IPS-NIHi11 (cell line): ENCODE results near the gene FRMD5.
"Not testable (repeated sequence)": the region's sequence is repeated elsewhere in the genome, so short reads cannot be mapped to it uniquely, and the experiment has no call there.

Experiments used
- DNase-seq: peaks from one replicate; pipeline ENCODE4 v3.0.0; 2012; ENCODE audit warnings: mixed read lengths, low spot score

Gene FRMD5

DNA sequence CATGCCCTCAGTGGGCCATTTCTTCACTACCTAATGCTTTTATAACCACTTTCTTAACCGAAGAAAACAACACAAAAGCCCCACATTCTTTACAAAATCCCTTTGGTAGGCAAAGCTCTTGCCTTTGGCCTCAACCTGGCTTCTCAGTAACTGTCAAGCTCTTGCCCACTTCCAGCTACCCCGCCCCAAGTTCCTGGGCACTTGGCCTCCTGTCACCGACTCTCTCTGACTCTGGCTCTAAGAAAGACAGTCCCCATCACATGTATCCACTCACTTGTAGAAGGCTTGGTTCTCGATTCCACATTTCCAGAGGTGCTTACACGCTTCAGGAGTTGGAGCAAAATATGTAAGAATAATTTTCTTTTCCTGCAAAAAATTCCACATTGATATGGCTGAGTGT lies 307.2 kb downstream of the FRMD5 start:
- no peak for DNase-seq

GRCh38 chr15:43886558-43886957 lies 308.5 kb downstream of the FRMD5 start:
- DNase-seq, result no peak

DNA sequence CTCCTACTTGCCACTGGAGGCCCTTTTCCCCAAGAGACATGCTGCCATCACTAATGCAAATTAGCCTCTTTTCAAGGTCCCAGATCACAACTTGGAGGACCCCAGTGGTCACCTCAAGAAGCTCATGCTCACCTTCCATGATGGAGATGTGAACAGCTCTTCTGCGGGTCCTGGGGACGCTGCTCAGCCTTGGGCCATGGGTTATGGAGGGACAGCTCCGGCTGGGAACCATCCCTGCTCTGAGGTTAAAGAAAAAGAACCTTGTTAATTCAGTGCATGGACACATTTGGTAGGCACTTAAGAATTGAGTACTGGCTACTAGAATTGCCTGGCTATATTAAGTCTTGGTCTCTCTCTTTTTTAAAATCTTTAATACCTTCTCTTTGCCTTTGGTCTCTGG lies 311.5 kb downstream of the FRMD5 start:
- DNase-seq, result no peak

DNA sequence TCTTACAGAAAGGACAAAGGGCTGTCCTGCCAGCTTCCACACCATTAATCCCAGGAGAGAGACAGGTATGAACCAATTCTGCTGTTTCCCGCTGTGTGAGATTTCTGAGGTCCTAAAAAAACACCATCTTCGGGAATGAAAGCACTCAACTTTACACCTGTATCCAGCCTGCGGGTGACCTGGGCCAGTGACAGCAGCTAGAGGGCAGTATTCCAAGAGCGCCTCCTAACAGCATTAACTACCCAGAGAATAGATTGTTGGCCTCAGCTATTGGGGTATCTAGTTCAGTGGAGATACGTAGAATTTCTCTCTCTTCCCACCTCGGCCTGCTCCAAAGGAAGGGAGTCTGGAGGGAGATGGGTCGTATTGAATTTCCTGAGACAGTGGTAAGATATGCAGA lies 313.1 kb downstream of the FRMD5 start:
- peak; percentile 73 for DNase-seq

DNA sequence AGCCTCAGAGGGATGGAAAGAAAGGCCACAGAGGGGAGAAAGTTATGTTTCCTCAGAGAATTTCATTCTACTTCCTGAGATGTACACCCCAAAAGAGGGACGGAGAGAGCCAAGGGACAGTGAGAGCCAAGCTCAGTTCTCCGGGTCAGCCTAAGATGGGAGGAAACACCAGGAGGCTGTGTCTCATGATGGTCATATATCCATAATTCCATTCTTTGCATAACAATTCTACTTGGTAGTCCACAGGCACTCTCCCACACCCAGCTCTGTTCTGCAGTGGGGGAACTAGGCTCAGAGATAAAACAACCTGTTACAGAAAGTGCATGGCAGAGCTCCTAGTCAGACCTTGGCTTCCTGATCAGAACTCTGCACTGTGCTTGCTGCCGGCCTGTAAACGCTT lies 313.8 kb downstream of the FRMD5 start:
- DNase-seq, result no peak

GRCh38 chr15:43880406-43881194 lies 314.5 kb downstream of the FRMD5 start:
- DNase-seq, result no peak

DNA sequence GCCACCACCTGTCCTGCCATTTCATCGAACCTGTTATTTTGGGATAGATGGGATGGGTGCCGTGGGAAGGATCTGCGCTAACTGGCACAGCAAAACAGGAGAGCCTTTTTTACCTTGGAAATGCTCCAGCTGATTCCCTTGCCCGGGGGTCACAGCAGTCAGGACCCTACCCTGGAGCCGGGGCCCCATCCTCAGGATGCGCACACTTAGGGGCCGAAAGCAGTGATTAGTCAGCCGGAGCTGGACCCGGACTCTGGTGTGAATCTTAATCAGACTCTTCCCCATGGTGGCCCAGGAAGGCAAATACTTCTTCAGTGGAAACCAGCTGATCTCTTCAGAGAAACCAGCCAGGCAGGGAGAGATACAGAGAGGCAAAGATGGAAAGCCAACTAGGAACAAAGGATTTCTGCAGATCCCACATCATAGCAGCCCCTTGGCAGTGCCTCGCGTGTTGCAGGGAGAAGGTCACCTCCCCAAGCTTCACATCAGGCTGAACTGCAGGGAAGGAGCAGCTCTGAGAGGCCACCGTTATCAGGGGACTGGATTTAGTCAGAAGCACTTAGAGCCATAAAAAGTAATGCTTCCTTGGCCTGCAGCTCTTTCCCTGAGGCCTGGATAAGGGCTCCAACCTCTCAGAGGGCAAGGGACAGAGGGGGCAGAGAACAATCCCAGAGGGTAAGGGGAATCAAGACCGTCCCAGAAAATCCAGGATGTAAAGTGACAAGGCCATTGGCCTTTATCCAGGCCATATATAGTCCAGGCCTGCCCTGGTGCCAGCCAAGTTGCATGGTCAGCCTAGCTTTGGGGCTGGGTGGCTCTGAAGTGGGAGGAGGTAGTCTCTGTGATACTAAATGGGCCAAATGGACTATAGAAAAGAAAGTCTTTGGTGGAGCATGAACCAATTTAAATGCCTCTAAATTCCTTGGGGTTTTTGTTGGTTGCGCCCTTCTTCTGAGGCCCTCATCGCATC lies 315.4 kb downstream of the FRMD5 start:
- DNase-seq, result no peak

GRCh38 chr15:43878446-43878845 lies 316.6 kb downstream of the FRMD5 start:
- DNase-seq, result no peak

- no peak for DNase-seq
These were observed 317.7 kb downstream of the FRMD5 start for GRCh38 chr15:43877371-43877770.

DNA sequence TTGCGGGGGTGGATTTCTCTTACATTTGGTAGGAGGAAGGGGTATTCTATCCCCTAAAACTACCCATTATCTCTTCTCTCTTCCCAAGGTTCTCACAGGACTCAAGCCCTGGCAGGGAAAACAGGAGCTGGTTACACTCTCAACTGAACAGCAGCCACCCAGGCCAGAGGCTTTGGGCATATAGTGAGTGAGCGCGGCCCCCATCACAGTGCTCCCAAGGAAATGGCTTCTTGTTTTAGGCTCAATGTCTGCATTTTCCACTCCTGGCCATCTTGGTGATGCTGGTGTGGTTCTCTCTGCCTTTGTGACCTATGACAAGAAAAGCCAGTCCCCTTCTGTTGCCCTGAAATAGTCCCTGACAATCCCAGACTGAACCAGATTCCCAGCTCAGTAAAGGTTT lies 318.2 kb downstream of the FRMD5 start:
- DNase-seq, result no peak

GRCh38 chr15:43873651-43874050 lies 321.4 kb downstream of the FRMD5 start:
- DNase-seq, result no peak

- peak; percentile 79 for DNase-seq
These were observed 322.6 kb downstream of the FRMD5 start for GRCh38 chr15:43872416-43873020.

GRCh38 chr15:43871835-43872234 lies 323.2 kb downstream of the FRMD5 start:
- no peak for DNase-seq

- DNase-seq, result no peak
These were observed 326.7 kb downstream of the FRMD5 start for GRCh38 chr15:43868406-43868805.

DNA sequence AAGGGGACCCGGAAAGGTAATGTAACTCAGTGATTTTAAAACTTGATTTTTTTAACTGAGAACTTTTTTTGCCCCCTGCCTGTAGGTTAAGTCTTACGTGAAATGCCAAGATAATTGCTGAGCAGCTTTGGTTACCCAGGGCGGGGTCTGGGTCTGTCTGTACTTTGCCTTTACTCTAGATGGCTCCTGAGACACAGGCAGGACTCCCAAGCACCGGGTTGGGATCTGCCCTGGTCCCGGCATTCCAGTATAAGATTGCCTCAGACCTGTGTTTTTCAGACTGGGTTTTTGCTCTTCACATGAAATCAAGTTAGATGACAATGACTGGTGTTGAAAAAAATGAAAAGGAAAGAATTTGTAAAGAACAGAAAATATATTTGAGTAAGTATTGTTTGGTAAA lies 328.0 kb downstream of the FRMD5 start:
- no peak for DNase-seq

- DNase-seq, result not testable (repeated sequence)
These were observed 328.4 kb downstream of the FRMD5 start for GRCh38 chr15:43866636-43867035.

DNA sequence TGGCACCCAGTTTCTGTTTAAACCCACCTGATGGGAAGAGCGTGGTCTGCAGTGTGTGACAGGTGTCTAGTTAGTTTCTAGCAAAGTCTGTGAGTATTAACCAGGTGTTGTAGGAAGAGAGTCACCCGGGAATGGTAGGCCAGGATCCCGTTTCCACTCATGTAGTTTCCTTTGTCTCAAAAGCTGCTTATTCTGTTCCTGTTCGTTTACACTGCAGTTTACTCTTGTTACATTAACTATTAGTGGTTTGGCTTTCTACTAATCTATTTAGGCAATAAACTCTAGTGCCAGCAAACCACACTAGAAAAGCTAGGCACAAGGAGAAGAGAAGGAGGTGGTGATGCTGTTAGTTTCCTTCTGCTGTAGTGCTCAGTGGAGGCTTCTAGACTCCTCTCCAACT lies 335.5 kb downstream of the FRMD5 start:
- no peak for DNase-seq

DNA sequence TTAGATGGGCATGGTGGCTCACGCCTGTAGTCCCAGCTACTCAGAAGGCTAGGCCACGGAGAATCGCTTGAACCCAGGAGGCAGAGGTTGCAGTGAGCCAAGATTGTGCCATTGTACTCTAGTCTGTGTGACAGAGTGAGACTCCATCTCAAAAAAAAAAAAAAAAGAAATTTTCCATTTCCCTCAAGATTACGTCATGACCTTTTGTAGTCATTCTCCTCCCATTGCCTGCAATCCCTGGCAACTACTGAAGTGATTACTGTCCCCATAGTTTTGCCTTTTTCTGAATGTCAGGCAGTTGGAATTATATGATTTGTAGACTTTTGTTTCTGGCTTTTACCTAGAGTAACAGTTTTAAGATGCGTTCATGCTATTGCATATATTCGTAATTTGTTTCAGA lies 340.3 kb downstream of the FRMD5 start:
- DNase-seq, result no peak

DNA sequence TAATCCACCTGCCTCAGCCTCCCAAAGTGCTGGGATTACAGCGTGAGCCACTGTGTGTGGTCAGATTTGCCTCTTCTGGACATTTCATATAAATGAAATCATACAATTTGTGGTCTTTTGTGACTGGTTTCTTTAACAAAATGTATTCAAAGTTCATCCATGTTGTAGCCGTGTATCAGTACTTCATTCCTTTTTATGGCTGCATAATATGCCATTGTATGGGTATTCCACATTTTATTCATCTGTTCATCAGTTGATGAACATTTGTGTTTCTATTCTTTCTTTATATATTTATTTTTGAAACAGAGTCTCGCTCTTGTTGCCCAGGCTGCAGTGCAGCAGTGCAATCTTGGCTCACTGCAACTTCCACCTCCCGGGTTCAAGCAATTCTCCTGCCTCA lies 342.5 kb downstream of the FRMD5 start:
- DNase-seq, result no peak

DNA sequence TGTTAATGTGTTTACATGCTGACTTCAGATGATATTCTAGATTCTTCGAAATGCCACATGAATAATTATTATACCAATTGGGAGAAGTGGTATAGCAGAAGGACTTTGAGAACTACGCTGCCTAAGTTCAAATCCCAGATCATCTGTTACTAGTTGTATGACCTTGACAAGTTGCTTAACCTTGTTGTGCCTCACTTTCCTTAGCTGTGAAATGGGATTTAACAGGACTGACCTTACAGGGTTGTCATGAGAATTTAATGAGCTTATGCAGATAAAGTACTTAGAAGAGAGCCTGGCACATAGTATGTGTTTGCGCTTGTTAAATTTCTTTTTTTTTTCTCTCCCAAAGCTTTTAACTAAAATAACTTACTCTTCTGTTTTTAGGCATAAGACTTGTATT lies 343.8 kb downstream of the FRMD5 start:
- no peak for DNase-seq

DNA sequence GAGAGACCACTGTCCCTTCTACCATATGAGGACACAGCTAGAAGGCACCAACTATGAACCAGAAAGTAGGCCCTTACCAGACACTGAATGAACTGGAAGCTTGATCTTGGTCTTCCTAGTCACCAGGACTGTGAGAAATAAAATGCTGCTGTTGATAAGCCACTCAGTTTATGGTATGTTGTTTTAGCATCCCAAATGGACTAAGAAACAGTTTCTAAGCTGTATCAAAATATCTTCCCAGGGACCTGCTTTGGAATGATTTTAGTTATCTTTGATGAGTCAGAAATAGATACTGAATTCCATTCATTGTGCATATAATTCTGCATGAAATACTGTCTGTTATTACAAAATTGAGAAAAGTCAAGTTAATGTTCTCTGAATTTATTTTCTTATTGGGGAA lies 349.6 kb downstream of the FRMD5 start:
- no peak for DNase-seq

- not testable (repeated sequence) for DNase-seq
These were observed 362.6 kb downstream of the FRMD5 start for GRCh38 chr15:43832485-43832884.
